ENCODE measurements around the gene SCAMP2.

SCAMP2 gene

GRCh38 chr15:74815121-74815934 lies 57.8 kb downstream of the SCAMP2 start:
- no peak for DNase-seq

GRCh38 chr15:74812533-74812932 lies 60.6 kb downstream of the SCAMP2 start, which contains the start of gene LMAN1L:
TSS of gene LMAN1L (plus strand) at chr15:74812835. CDS start at chr15:74812855, 20 bp downstream.
- DNase-seq = no peak

GRCh38 chr15:74809956-74810355 lies 63.2 kb downstream of the SCAMP2 start:
- no peak for DNase-seq

GRCh38 chr15:74809242-74809641 lies 63.9 kb downstream of the SCAMP2 start:
- no peak for DNase-seq

GRCh38 chr15:74808840-74809229 lies 64.3 kb downstream of the SCAMP2 start:
- DNase-seq = no peak

GRCh38 chr15:74808078-74808839 lies 64.9 kb downstream of the SCAMP2 start:
- no peak for DNase-seq

- no peak for DNase-seq
These were observed 65.9 kb downstream of the SCAMP2 start for GRCh38 chr15:74807282-74807681.

- peak; percentile 13 for DNase-seq
These were observed 68.2 kb downstream of the SCAMP2 start for GRCh38 chr15:74804935-74805334.

GRCh38 chr15:74802862-74803447 lies 70.2 kb downstream of the SCAMP2 start:
- DNase-seq = no peak

- DNase-seq = no peak
These were observed 70.9 kb downstream of the SCAMP2 start for GRCh38 chr15:74802290-74802689.

GRCh38 chr15:74801311-74801997 lies 71.7 kb downstream of the SCAMP2 start:
- DNase-seq = no peak

GRCh38 chr15:74800559-74801094 lies 72.5 kb downstream of the SCAMP2 start:
- no peak for DNase-seq

- peak; percentile 88 for DNase-seq
These were observed 73.2 kb downstream of the SCAMP2 start for GRCh38 chr15:74799856-74800558.

- peak; percentile 51 for DNase-seq
These were observed 73.8 kb downstream of the SCAMP2 start for GRCh38 chr15:74799255-74799855.

GRCh38 chr15:74798388-74799254 lies 74.5 kb downstream of the SCAMP2 start:
- DNase-seq = no peak

- DNase-seq = peak; percentile 69
These were observed 77.1 kb downstream of the SCAMP2 start for GRCh38 chr15:74795966-74796625.

GRCh38 chr15:74794970-74795349 lies 78.2 kb downstream of the SCAMP2 start:
- no peak for DNase-seq

GRCh38 chr15:74794248-74794969 lies 78.8 kb downstream of the SCAMP2 start:
- peak; percentile 47 for DNase-seq

Data from CD4-positive, alpha-beta T cell treated with Interleukin-17A for 4 hours (primary cell).